ENCODE data around the gene PLCB1. TPM values are rescaled to one million over a fixed set of nuclear protein-coding genes. Genes with fewer than 3 reads are reported as not detected.

The PLCB1 gene
- total and polyA plus RNA-seq, 2 of the 4 experiments (the other 2 are of a cell fraction): 5.6 to 16.1 TPM

- ChIA-PET CTCF (no interaction called here), POLR2A (ENCODE audit: unreplicated experiment) (no interaction called here)
- H2AK5ac ChIP-seq (ENCODE audit: low read depth, low read length): no peak overlapping the region
- no peak overlapping the region for H2BK5ac ChIP-seq (ENCODE audit: low read depth, low read length, poor library complexity, severe bottlenecking)
- no CpG with 5 or more reads among the region's 1 CpG for WGBS, 2 experiments (ENCODE audit: extremely low coverage in 2 of 2, insufficient read length in 1 of 2)
- TF ChIP-seq USF2 (IDR thresholded peaks at IDR 0.05; ENCODE audit: low read depth, low read length) (no peak), CEBPB (IDR thresholded peaks at IDR 0.05; ENCODE audit: low read depth, low read length) (no peak), MAZ (IDR thresholded peaks at IDR 0.05; ENCODE audit: borderline replicate concordance, low read depth, low read length) (no peak), CTCF (conservative IDR thresholded peaks at IDR 0.05; ENCODE audit: low read depth, low read length) (no peak), RCOR1 (IDR thresholded peaks at IDR 0.05; ENCODE audit: insufficient replicate concordance, low read length) (no peak), RAD21 (IDR thresholded peaks at IDR 0.05; ENCODE audit: low read length) (no peak), FOS (IDR thresholded peaks at IDR 0.05; ENCODE audit: low read depth, low read length) (no peak), RFX5 (IDR thresholded peaks at IDR 0.05; ENCODE audit: low read depth, low read length) (no peak), SMC3 (IDR thresholded peaks at IDR 0.05; ENCODE audit: low read depth, low read length) (no peak), CHD1 (IDR thresholded peaks at IDR 0.05; ENCODE audit: low read depth, low read length) (no peak)
- H2AFZ ChIP-seq (replicated peaks; ENCODE audit: low read length, poor library complexity): no peak overlapping the region
- no peak overlapping the region for H4K91ac ChIP-seq (ENCODE audit: insufficient read depth, low read depth, low read length)
- no peak for DNase-seq
- H3K9me3 ChIP-seq (ENCODE audit: control insufficient read depth, insufficient read depth, low read length): no peaks in the 10 kb centered on the region
- no peaks in the 10 kb centered on the region for H3K27me3 ChIP-seq (ENCODE audit: control insufficient read depth, insufficient read depth, low read length)
- no peak overlapping the region for H3K4me2 ChIP-seq (ENCODE audit: low read depth, low read length)
- H3K4me3 ChIP-seq (ENCODE audit: insufficient read depth, low read depth, low read length): no peak overlapping the region
- H3K14ac ChIP-seq (replicated peaks; ENCODE audit: low read depth, low read length): no peak overlapping the region
- H3K9ac ChIP-seq (ENCODE audit: low read depth, low read length): no peak overlapping the region
- H3K36me3 ChIP-seq (ENCODE audit: control insufficient read depth, insufficient read depth, low read length): no peaks in the 10 kb centered on the region
- peaks cover 4% of the 10 kb centered on the region; the same call in 1 of the 2 replicates for H3K4me1 ChIP-seq (ENCODE audit: control insufficient read depth, insufficient read depth, low read length)
- no peak overlapping the region for H2BK20ac ChIP-seq (ENCODE audit: low read depth, low read length)
- H2BK15ac ChIP-seq (ENCODE audit: low read depth, low read length): no peak overlapping the region
- no peak overlapping the region; the same call in 1 of the 2 replicates for H3K18ac ChIP-seq (ENCODE audit: low read depth, low read length)
- no peak overlapping the region for H3K4ac ChIP-seq (ENCODE audit: low read depth, low read length)
- no peak overlapping the region for H4K5ac ChIP-seq (ENCODE audit: low read depth, low read length)
- H3K23ac ChIP-seq (ENCODE audit: low read depth, low read length): no peak overlapping the region
- H2BK120ac ChIP-seq (ENCODE audit: low read depth, low read length): no peak overlapping the region
- peaks cover 5 to 9% of the 10 kb centered on the region in 2 experiments; a peak in 3 of 4 replicates for H3K79me1 ChIP-seq (ENCODE audit: low read depth in 1 of 2, low read length in 2 of 2)
- no TSS peak for BruUV-seq (replicated peaks)
- intact Hi-C loops (cut with micrococcal nuclease): no loop called here
- dilution Hi-C loops (cut with HindIII; ENCODE audit: low sequenced_read_pairs, unreplicated experiment): no loop called here
- in situ Hi-C loops (cut with MboI; ENCODE audit: low sequenced_read_pairs): no loop called here
- no peak overlapping the region for H3K27ac ChIP-seq (ENCODE audit: insufficient read depth, low read length)
- H4K20me1 ChIP-seq (ENCODE audit: insufficient read depth, low read length): no peaks in the 10 kb centered on the region
- H3K9me1 ChIP-seq (ENCODE audit: insufficient read depth, low read length): no peaks in the 10 kb centered on the region
- H2AK9ac ChIP-seq (replicated peaks; ENCODE audit: low read depth, low read length, poor library complexity): no peak overlapping the region
- H4K8ac ChIP-seq (ENCODE audit: low read depth in 2 of 2, low read length in 2 of 2): no peak overlapping the region
- no peak overlapping the region for H3K56ac ChIP-seq (ENCODE audit: extremely low read depth, insufficient read depth, low read length)
- no peak for ATAC-seq (ENCODE audit: low read depth)
These were observed 160.7 kb downstream of the PLCB1 start for GRCh38 chr20:8292793-8293192.
